Measurements from ENCODE around the gene MAD1L1.

- TF ChIP-seq GATA2 (IDR thresholded peaks at IDR 0.05; ENCODE audit: low read depth, low read length) (no peak), GATA3 (IDR thresholded peaks at IDR 0.05; ENCODE audit: low read depth, low read length) (no peak)
Observed at GRCh38 chr7:1945558-1945957, 287.2 kb downstream of the MAD1L1 start.
